SK-N-SH (cell line): ENCODE measurements around the gene IER2. TPM values are rescaled to one million over a fixed set of nuclear protein-coding genes. Genes with fewer than 3 reads are reported as not detected.

Experiments
- CTCF ChIA-PET: fragments of 300-600, 350-600 bp; formaldehyde crosslinking; extraction: SDS; loops from one replicate; lab custom pipeline; 2021; lab: Yijun Ruan, JAX
- POLR2A ChIA-PET: fragments of 350-600 bp; sonication (Branson Sonifier 250); formaldehyde crosslinking; extraction: SDS; loops from one replicate; lab custom pipeline; 2020; ENCODE audit warnings: antibody characterized with exemption, inconsistent platforms; lab: Yijun Ruan, JAX
- DNase-seq: peaks from one replicate; pipeline ENCODE4 v3.0.0; 2012
- H2AFZ ChIP-seq: fragments of 200-600 bp; sonication (generic); 2 replicates; pipeline ENCODE4 v1.8.1; 2016; ENCODE audit warnings: antibody characterized with exemption, mild to moderate bottlenecking, low read depth
- H3F3A ChIP-seq: fragments of 200-600 bp; sonication (generic); replicated peaks from 2 replicates; pipeline ENCODE3; 2016; ENCODE audit warnings: antibody characterized with exemption, mild to moderate bottlenecking; ENCODE audit not compliant: insufficient read depth
- H3K27ac ChIP-seq, 2 experiments: fragments of 200-500 bp in 1 of 2; fragments of 200-600 bp in 1 of 2; sonication (Bioruptor generic) in 1 of 2; sonication (generic), shearing (Covaris generic) in 1 of 2; 2 replicates each; pipeline versions ENCODE4 v1.5.1 to v1.6.1; 2014 to 2016; ENCODE audit warnings: low read depth in 2 of 2, inconsistent platforms in 1 of 2, low read length in 1 of 2, mild to moderate bottlenecking in 1 of 2, mixed read lengths in 1 of 2
- H3K27me3 ChIP-seq: fragments of 200-600 bp; sonication (generic), shearing (Covaris generic); 2 replicates; pipeline ENCODE4 v1.6.1; 2016; ENCODE audit warnings: mixed run types; ENCODE audit not compliant: insufficient read depth
- H3K36me3 ChIP-seq, 2 experiments: fragments of 200-500 bp in 1 of 2; fragments of 200-600 bp in 1 of 2; sonication (Bioruptor generic) in 1 of 2; sonication (generic) in 1 of 2; replicated peaks in 1 of 2; 2 replicates each; pipeline versions ENCODE3 to v1.5.1; 2014 to 2016; ENCODE audit warnings: low read length in 1 of 2, mild to moderate bottlenecking in 1 of 2; ENCODE audit not compliant: insufficient read depth in 2 of 2, control insufficient read depth in 1 of 2
- H3K4me1 ChIP-seq, 2 experiments: fragments of 200-500 bp in 1 of 2; fragments of 200-600 bp in 1 of 2; sonication (Bioruptor generic) in 1 of 2; sonication (generic), shearing (Covaris generic) in 1 of 2; 2 replicates each; pipeline versions ENCODE4 v1.5.1 to v1.6.1; 2014 to 2016; ENCODE audit warnings: low read depth in 1 of 2, low read length in 1 of 2, mixed run types in 1 of 2; ENCODE audit not compliant: insufficient read depth in 2 of 2, control insufficient read depth in 1 of 2
- H3K4me2 ChIP-seq: fragments of 200-600 bp; sonication (generic), shearing (Covaris generic); 2 replicates; pipeline ENCODE4 v1.6.1; 2017; ENCODE audit warnings: mixed run types
- H3K4me3 ChIP-seq, 2 experiments: fragments of 200-500 bp in 1 of 2; fragments of 200-600 bp in 1 of 2; sonication (Bioruptor generic) in 1 of 2; sonication (generic), shearing (Covaris generic) in 1 of 2; 2 replicates each; pipeline versions ENCODE4 v1.5.1 to v1.8.1; 2014 to 2016; ENCODE audit warnings: low read depth in 2 of 2, inconsistent platforms in 1 of 2, low read length in 1 of 2, mild to moderate bottlenecking in 1 of 2, mixed read lengths in 1 of 2, moderate library complexity in 1 of 2
- H3K79me2 ChIP-seq: fragments of 200-600 bp; sonication (generic); 2 replicates; pipeline ENCODE4 v1.8.1; 2017; ENCODE audit warnings: mild to moderate bottlenecking; ENCODE audit not compliant: insufficient read depth
- H3K9ac ChIP-seq: fragments of 200-600 bp; sonication (generic); 2 replicates; pipeline ENCODE4 v1.6.1; 2017; ENCODE audit warnings: mixed run types
- H3K9me2 ChIP-seq: fragments of 200-600 bp; sonication (generic); 2 replicates; pipeline ENCODE4 v1.6.1; 2017; ENCODE audit warnings: mixed run types
- H3K9me3 ChIP-seq: fragments of 200-600 bp; sonication (generic); 2 replicates; pipeline ENCODE4 v1.6.1; 2017; ENCODE audit warnings: mixed run types, mild to moderate bottlenecking, moderate library complexity
- H4K20me1 ChIP-seq: fragments of 200-600 bp; sonication (generic); 2 replicates; pipeline ENCODE4 v1.6.1; 2017; ENCODE audit warnings: mild to moderate bottlenecking, mixed run types; ENCODE audit not compliant: insufficient read depth
- CHD2 ChIP-seq: fragments of 150-350 bp; IDR thresholded peaks from 2 replicates; pipeline ENCODE4 v1.6.1; 2018; ENCODE audit warnings: low read length; ENCODE audit not compliant: partially characterized antibody
- CTCF ChIP-seq: fragments of 200-600 bp; sonication (generic); IDR thresholded peaks from 2 replicates; pipeline ENCODE4 v1.6.1; 2017; ENCODE audit warnings: antibody characterized with exemption, mild to moderate bottlenecking, moderate library complexity
- EP300 ChIP-seq, 2 experiments: IDR thresholded peaks; 2 replicates each; pipeline versions ENCODE4 v1.4.0 to v1.6.1; 2012; ENCODE audit warnings: borderline replicate concordance in 1 of 2, low read depth in 1 of 2, low read length in 1 of 2
- EZH2phosphoT487 ChIP-seq: fragments of 200-600 bp; sonication (generic); IDR thresholded peaks from 2 replicates; pipeline ENCODE4 v1.6.1; 2017; ENCODE audit warnings: low read depth, mixed run types, mild to moderate bottlenecking, antibody characterized with exemption, moderate library complexity, borderline replicate concordance
- GATA2 ChIP-seq: sonication (generic); formaldehyde crosslinking; IDR thresholded peaks from 2 replicates; pipeline ENCODE4 v1.5.0; 2020; ENCODE audit warnings: mild to moderate bottlenecking, missing genetic modification reagents
- IRF3 ChIP-seq: fragments of 150-350 bp; IDR thresholded peaks from 2 replicates; pipeline ENCODE4 v1.6.1; 2016; ENCODE audit warnings: mild to moderate bottlenecking, low read depth, low read length
- MAX ChIP-seq: IDR thresholded peaks from 2 replicates; pipeline ENCODE4 v1.4.0; 2012; ENCODE audit warnings: low read depth
- MXI1 ChIP-seq: IDR thresholded peaks from 2 replicates; pipeline ENCODE4 v1.6.1; 2012; ENCODE audit warnings: mild to moderate bottlenecking, low read depth, low read length, improper control_type of control experiment
- NFIC ChIP-seq: IDR thresholded peaks from 2 replicates; pipeline ENCODE4 v1.4.0; 2012; ENCODE audit warnings: borderline replicate concordance
- RAD21 ChIP-seq: IDR thresholded peaks from 2 replicates; pipeline ENCODE4 v1.6.1; 2012; ENCODE audit warnings: mild to moderate bottlenecking, low read length
- REST ChIP-seq: IDR thresholded peaks from 2 replicates; pipeline ENCODE4 v1.6.1; 2012; ENCODE audit warnings: mild to moderate bottlenecking, low read depth, low read length, moderate library complexity
- SMC3 ChIP-seq: IDR thresholded peaks from 2 replicates; pipeline ENCODE4 v1.6.1; 2012; ENCODE audit warnings: low read depth, low read length, improper control_type of control experiment
- TAF1 ChIP-seq: IDR thresholded peaks from 2 replicates; pipeline ENCODE4 v1.6.1; 2012; ENCODE audit warnings: low read depth, mild to moderate bottlenecking, low read length, moderate library complexity, borderline replicate concordance
- WGBS: methylation state at CpG from one replicate; pipeline ENCODE4 v1.1.6; 2017; ENCODE audit warnings: low lambda C conversion rate; 5-methylcytosine and 5-hydroxymethylcytosine counted together
- polyA plus RNA-seq, 3 experiments: library from polyadenylated mRNA; depleted of rRNA; stranded (reverse); fragments of >200 nt; gene quantifications; 2 replicates each; pipeline ENCODE4 v1.2.3, GENCODE V29; 2012

IER2 gene
- polyA plus RNA-seq, 1 of the 3 experiments (the other 2 are of a cell fraction): 115 TPM

GRCh38 chr19:13189600-13189999 lies 39.4 kb downstream of the IER2 start (continued):
- TF ChIP-seq IRF3 (no peak), EP300 (IDR thresholded peaks at IDR 0.05; ENCODE audit: borderline replicate concordance in 1 of 2, low read depth in 1 of 2, low read length in 1 of 2) (no peak), GATA2 (CRISPR knock-in tag) (no peak)

GRCh38 chr19:13190781-13191540 lies 40.8 kb downstream of the IER2 start:
- ChIA-PET CTCF (no interaction called here), POLR2A (no interaction called here)
- peaks cover 3% of the 10 kb centered on the region for H3F3A ChIP-seq
- H3K9me2 ChIP-seq: no peaks in the 10 kb centered on the region
- no peaks in the 10 kb centered on the region for H3K27me3 ChIP-seq
- no peaks in the 10 kb centered on the region for H3K9me3 ChIP-seq
- TF ChIP-seq MAX (no peak), SMC3 (no peak), TAF1 (no peak), CTCF (no peak), NFIC (no peak), EZH2phosphoT487 (no peak), REST (no peak), RAD21 (no peak), CHD2 (no peak), MXI1 (no peak)
- H4K20me1 ChIP-seq: no peaks in the 10 kb centered on the region
- no peak overlapping the region for H2AFZ ChIP-seq
- H3K9ac ChIP-seq: no peak overlapping the region
- no peak overlapping the region for H3K27ac ChIP-seq
- no peak overlapping the region for H3K4me2 ChIP-seq
- H3K4me3 ChIP-seq: no peak overlapping the region
- 91% methylated on average over 19 of the region's 19 CpGs for WGBS
- no peaks in the 10 kb centered on the region for H3K36me3 ChIP-seq
- H3K79me2 ChIP-seq: no peaks in the 10 kb centered on the region
- no peaks in the 10 kb centered on the region for H3K4me1 ChIP-seq
- no peak for DNase-seq
